GM19328 (cell line): ENCODE measurements around the gene RALGPS1.

ENCODE experiments used
- ATAC-seq: cut with Tn5 transposase; IDR thresholded peaks from one replicate; pipeline ENCODE4 v1.9.1; 2021; ENCODE audit warnings: mild to moderate bottlenecking, moderate library complexity; ENCODE audit not compliant: unreplicated experiment

Gene RALGPS1

DNA sequence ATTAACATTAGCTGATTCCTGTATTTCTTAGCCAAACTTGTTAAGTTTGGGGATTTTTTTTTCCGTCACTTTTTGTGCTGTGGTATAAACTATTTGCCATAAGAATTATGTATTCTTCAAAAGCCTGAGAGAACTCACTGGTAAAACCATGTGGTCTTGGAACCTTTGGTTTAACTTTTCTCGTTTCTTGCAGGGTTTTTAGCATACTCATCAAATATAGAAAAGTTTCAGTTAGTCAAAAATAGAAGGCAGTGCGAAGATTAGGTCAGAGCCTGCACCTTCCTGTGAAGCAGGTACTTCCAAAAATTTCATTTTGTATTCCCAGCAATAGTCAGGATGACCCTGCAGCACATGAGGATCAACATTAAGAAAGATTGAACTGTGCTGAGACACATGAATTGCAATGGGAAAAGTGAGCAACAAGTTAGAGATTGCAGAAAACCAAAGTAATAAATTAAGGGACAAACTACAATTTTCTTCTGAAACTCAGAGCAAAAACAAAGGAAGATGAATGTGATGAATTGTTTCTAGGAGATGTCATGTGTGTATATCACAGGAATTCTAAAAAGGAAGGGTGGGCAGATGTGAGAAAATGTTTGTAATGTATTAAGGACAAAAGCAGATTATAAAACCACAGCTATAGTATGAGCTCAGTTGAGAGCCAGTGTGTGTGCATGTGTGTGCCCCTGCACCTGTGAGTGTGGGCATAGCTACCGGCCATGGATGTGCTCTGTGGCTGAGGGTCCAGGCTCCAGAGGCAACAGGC, 105.6 kb downstream of the RALGPS1 start:
- ATAC-seq = no peak

- ATAC-seq = no peak
Measured at GRCh38 chr9:127020802-127021078, 106.2 kb downstream of the RALGPS1 start.

DNA sequence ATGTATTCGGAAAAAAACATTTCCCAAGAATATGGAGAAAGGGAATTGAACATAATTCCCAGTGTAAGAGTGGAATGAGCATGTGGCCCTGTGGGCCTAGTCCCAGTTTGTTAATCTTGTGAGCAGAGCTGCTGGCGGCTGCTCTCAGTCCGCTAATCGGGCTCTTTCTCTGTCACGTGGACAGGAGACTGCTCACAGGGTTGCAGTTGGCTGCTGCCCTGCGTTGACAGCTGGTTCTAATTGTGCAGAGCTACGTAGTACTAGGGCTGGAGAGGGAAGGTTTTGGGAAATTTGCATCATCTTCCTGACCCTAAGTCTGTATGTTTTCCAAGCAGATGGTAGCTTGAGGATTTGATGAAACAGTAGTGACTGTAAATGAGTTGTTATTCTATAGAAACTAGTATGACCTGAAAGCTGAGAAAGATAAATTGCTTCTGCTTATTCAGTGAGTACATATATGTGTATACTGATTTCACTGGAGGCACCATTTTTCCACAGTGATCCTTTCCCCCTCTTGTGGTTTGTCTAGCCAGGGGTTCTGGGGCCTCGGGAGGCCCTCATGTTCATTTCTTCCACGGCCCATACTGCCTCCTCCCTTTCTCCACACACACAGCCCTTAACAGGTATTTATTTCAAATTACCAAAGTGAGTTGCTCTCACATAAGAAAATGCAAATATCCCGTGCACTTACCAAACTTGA, 107.2 kb downstream of the RALGPS1 start:
- ATAC-seq = no peak

DNA sequence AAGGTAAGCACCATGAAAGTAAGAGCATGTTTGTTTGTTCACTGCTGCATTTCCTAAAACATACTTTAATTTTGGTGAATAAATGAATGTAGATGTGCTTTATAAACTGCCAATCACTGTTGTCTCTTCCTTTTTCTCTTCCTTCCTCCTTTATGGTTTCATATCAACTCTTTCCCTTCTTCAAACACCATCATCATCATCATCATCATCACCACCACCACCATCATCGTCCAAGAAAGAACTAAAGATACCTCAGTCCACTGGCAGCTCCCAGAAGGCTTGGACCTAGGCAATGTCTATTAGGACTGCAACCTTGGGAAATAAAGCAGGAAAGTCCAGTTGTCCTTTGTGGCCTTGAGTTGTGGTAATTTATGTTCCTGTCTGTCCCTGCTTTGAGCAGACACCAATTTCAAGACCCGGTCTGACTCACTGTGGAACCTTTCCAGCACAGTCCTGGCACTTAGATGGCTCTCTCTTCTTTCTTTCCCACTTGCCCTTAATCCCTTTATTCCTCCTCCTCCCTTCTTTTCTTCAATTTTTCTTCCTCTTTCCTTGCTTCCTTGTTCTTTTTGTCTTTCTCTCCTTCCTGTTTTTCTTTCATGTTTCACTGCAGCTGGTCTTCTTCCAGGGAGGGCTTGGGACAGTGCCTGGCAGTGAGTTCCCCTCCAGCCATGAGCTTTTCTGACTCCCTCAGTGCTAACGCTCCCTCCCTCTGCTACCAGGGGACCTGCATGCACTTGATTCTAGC, 108.5 kb downstream of the RALGPS1 start:
- ATAC-seq = no peak

- ATAC-seq = no peak
Measured at GRCh38 chr9:127025042-127025441, 110.5 kb downstream of the RALGPS1 start.

DNA sequence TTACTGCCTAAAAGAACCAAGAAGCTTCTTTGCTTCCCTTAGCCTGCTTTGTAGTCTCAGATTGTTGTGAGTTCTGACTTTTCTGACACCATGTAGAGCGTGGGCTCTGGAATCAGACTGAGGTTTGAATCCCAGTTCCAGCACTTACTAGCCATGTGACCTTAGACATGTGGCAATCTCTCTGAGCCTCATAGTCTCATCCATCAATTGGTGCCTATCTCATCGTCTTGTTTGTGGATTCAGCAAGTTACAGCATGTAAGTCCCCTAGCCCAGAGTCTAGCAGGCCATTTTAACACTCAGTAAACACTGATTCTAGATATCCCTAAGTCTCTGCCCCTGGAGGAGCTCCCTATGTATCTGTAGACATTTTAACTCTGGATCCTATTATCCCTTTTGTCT, 113.1 kb downstream of the RALGPS1 start:
- ATAC-seq = no peak

DNA sequence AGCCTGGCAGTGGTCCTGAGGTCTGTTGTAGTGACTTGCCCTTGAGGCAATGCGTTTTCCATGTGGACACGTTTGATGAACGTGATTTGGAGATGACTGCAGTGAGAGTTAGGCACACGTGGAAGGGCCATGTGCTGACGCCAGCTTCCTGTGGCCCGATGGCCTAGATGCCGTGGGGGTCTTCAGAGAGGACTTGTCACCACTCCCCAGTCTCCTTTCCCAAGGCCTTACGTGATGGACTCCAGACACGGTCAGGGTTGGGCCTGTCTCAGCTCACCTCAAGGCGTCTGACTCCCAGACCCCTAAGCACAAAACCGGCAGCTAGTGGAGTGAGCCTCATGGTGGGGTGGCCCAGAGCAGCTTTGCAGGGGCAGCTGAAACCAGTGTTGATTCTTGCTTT, 115.0 kb downstream of the RALGPS1 start:
- ATAC-seq = no peak

- no peak for ATAC-seq
Measured at GRCh38 chr9:127030814-127031740, 116.5 kb downstream of the RALGPS1 start.

DNA sequence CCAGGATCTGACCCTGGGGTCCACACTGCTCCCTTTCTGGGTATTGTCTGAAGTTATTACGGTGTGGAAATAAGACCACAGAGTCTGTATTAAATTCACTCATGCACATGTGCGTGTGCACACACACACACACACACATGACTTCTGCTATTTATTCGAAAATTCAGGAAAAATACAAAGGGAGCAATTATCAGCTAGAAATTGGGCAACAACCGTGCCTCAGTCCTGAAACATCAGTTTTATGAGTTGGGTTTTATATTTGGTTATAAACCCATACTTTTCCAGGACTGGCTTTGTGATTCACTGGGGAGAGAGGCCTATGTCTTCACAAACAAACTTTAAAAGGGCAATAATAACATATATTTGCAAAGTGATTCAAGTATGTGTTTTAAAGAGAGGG, 117.7 kb downstream of the RALGPS1 start:
- ATAC-seq = no peak

GRCh38 chr9:127033061-127033460, 118.5 kb downstream of the RALGPS1 start:
- no peak for ATAC-seq

DNA sequence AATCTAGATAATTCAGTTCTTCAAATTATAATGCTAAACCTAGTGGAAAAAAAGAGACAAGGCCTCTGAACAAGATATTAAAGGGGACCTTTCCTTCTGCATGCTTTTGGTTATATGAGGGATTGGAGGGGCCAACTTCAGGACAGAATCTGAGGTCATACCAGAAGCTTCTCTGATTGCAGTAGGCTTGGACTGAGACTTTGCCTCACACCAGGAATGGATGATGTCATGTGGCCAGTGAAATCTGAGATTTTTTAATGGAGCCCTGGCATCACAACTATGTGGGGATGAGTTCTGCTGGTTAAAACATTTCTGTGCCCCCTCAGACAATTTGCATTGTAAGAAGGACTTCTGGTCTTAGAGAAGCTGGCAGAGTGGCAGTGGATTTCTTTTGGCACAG, 119.2 kb downstream of the RALGPS1 start:
- ATAC-seq = no peak

- no peak for ATAC-seq
Measured at GRCh38 chr9:127034691-127035090, 120.1 kb downstream of the RALGPS1 start.

GRCh38 chr9:127035423-127035822, 120.8 kb downstream of the RALGPS1 start:
- no peak for ATAC-seq

DNA sequence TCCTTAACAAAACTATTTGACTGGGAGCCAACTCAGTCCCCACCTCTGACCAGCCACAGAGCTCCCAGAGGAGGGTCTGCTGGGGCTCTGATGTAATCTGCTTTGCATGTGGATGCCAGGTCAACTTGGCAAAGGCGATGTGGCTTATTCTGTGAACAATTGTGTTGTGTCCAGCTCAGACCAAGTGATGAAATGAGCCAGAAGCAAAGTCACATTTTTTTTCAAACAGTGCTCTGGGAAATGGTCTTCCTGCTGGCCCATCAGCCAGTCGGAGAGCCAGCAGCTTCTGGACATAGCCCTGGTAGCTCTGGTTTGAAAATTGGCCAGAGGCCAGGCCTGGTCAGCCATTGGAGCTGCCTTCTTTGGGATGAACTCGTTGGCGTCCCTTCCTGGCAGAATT, 121.4 kb downstream of the RALGPS1 start:
- no peak for ATAC-seq

GRCh38 chr9:127036437-127036836, 121.9 kb downstream of the RALGPS1 start:
- no peak for ATAC-seq

- ATAC-seq = no peak
Measured at GRCh38 chr9:127038531-127038930, 123.9 kb downstream of the RALGPS1 start.

DNA sequence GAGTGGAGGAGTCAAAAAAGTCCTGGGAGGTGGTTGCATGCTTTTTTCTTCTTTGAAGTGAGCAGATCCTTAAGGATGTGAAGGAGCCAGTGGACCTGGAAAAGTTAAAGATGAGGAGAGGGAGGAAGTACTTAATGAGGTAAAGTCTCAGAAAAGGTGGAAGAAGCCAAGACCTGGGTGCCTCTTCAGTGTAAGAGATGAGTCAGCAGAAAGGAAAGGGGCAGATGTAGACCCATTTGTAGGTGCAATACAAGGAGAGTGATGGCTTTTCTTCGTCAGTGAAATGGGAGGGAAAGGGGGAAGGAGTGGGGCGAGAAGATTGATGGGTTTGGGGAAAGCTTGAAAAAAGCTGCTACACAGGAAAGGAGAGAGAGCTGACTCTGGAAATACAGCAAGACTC, 124.9 kb downstream of the RALGPS1 start:
- no peak for ATAC-seq

DNA sequence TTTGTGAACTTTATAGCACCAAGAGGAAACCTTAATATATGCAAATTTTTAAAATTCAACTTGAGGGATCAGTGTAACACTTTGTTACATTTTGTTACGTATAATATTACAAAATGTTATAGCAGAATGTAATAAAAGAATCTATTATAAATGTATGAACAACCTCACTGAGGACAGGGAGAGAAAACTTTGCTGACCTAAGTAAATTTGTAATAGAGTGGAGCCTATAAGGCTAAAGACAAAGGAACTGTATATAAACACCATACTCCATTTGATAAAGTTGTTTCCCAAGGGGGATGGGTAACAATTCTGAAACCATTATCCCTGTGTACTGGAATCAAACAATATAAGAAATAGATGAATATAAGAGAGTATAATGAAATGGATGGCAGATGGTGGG, 130.6 kb downstream of the RALGPS1 start:
- ATAC-seq = no peak

- ATAC-seq = no peak
Measured at GRCh38 chr9:127047971-127048370, 133.4 kb downstream of the RALGPS1 start.

DNA sequence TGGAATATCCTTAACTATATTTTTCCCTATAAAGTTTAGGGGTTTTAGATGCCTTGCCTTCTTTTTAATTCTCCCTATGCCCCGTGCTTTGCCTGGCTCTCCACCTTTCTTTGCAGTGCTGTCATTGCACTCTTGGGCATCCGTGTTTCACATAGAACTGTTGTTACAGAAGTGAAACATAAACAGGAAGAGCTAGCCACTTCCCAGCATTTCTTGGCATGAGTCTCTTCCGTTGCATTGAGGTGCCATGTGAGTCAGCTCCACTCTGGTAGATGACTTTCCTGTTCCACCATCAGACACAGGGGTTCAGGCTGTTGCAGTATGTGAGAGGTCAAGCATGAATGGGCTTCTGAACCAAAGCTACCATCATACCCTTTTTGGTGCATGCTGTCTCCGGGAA, 134.5 kb downstream of the RALGPS1 start:
- ATAC-seq = no peak

DNA sequence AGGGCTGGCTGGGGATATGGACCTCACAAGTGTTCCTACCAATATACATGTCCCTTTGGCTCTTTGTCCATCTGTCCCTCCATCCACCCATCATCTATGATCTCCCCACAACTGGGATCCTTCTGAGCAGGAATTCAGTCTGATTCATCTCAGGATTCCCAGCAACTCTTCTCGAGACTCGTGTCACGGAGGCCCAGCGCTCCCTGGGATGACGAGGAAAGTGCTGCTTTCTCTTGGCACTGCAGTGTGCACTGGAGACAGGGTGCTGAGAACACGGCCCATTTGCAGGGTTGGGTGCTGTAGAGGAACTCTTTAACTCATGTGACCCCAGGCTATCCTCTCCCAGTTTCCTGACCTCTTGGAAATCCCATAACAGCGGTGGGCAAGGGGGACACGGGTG, 135.0 kb downstream of the RALGPS1 start:
- no peak for ATAC-seq
